ENCODE data around the gene COBLL1. TPM values are rescaled to one million over a fixed set of nuclear protein-coding genes. Genes with fewer than 3 reads are reported as not detected.

Gene COBLL1
- total and polyA plus RNA-seq, 9 donors, result 11.5 to 56.8 (median 38.4) TPM

DNA sequence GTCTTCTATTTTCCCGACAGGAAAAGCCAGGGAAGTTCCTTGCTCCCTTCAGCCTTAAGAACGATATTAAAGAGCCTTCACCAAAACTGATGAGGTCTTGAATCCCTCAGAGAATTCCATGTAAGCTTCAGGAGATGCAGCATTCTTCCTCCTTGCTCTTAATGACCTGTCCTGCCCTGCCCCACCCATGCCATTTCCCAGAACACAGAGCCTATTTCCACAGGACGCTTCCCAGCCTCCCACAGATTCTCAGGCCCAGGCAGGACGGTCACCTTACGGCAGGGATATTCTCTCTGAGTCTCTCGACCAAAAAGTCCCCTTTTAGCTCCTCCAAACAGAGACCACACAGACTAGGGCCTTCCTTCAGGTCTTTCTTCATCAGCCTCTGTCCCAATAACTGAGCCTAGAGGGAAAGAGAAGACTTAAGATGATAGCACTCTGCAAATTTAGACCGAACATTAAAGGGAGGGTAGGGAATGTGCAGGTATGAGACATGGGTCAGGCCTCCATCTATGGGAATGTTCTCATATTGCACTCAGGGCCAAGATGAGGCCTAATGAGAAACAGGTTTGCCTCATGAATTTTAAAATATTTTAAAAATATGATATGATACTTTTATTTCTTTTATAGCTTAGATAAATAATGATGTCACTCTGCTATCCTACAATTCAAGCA is 62.1 kb downstream of the COBLL1 start:
- H3K36me3 ChIP-seq, result no peaks in the 10 kb centered on the region
- no peak overlapping the region for H3K4me3 ChIP-seq
- no peaks in the 10 kb centered on the region for H3K9me3 ChIP-seq
- intact Hi-C loops (cut with DNase I), result loop anchor here in 1 of 4 donors (10.0 kb wide), 1 partner anchor 65 kb away; the partner anchor contains the start of gene COBLL1
- DNase-seq, result no peak
- H3K27me3 ChIP-seq, result no peaks in the 10 kb centered on the region
- TF ChIP-seq, protein P1, sequence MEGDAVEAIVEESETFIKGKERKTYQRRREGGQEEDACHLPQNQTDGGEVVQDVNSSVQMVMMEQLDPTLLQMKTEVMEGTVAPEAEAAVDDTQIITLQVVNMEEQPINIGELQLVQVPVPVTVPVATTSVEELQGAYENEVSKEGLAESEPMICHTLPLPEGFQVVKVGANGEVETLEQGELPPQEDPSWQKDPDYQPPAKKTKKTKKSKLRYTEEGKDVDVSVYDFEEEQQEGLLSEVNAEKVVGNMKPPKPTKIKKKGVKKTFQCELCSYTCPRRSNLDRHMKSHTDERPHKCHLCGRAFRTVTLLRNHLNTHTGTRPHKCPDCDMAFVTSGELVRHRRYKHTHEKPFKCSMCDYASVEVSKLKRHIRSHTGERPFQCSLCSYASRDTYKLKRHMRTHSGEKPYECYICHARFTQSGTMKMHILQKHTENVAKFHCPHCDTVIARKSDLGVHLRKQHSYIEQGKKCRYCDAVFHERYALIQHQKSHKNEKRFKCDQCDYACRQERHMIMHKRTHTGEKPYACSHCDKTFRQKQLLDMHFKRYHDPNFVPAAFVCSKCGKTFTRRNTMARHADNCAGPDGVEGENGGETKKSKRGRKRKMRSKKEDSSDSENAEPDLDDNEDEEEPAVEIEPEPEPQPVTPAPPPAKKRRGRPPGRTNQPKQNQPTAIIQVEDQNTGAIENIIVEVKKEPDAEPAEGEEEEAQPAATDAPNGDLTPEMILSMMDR (IDR thresholded peaks at IDR 0.05), result no peak
- TF ChIP-seq EP300 (IDR thresholded peaks at IDR 0.05) (no peak), POLR2A (IDR thresholded peaks at IDR 0.05) (no peak)
- no peak overlapping the region for H3K27ac ChIP-seq
- WGBS, 3 donors, result 73 to 86% (median 85%) methylated on average over 7 of the region's 7 CpGs
- peaks cover 7% of the 10 kb centered on the region for H3K4me1 ChIP-seq (ENCODE audit: insufficient read depth)

DNA sequence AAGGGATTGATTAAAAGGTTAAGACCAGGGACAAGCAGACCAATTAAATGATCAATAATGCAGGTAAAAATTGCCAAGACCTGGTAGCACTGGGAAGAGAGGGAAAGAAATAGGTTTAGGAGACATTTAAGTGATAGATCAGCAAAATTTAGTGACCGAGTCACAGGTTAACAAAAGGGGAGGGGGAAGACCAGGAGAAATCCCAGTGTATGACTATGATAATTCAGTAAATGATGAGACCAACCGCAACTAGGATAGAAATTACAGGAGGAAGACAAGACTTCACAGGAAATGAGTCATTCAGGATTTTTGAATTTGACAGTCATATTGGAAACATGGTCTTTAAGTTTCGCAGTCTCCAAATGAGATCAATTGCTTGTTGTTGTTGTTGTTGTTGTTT is 62.9 kb downstream of the COBLL1 start:
- Histone ChIP-seq H3K27me3 (no peaks in the 10 kb centered on the region), H3K4me1 (ENCODE audit: insufficient read depth) (peaks cover 7% of the 10 kb centered on the region), H3K36me3 (no peaks in the 10 kb centered on the region), H3K4me3 (no peak overlapping the region), H3K9me3 (no peaks in the 10 kb centered on the region), H3K27ac (no peak overlapping the region)
- WGBS, 3 donors, result 92 to 97% (median 96%) methylated on average over 3 of the region's 3 CpGs
- intact Hi-C loops (cut with DNase I), result no loop called here
- no peak for TF ChIP-seq POLR2A (IDR thresholded peaks at IDR 0.05)
- TF ChIP-seq EP300 (IDR thresholded peaks at IDR 0.05), result no peak
- TF ChIP-seq, protein P1 (IDR thresholded peaks at IDR 0.05), result no peak
- no peak for DNase-seq

DNA sequence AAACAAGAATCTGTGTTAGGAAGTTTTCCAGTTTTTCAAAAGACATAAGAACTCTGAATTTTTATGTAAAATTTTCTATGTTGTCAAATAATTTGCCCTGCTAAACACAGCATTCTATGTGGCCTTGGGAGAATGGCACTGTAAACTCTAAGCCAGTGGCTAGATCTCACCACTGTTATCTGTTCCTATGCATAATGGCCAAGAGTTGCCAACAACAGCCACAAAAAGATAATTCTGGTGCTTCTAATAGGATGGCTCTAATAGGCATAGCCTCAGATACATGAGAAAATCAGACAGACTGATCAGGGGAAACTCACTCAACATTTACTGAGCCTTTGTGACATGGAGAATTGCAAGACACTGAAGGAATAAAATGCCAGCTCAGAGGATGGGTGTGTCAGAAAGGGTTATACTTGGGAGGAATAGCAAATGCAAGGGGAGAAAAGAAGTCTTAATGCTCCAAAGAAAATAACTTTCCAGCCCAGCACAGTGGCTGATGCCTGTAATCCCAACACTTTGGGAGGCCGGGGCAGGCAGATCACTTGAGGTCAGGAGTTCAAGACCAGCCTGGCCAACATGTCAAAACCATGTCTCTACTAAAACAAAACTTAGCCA is 63.7 kb downstream of the COBLL1 start:
- no peak for DNase-seq
- Histone ChIP-seq H3K9me3 (no peaks in the 10 kb centered on the region), H3K4me1 (ENCODE audit: insufficient read depth) (peaks cover 7% of the 10 kb centered on the region), H3K27ac (no peak overlapping the region), H3K27me3 (no peaks in the 10 kb centered on the region), H3K36me3 (no peaks in the 10 kb centered on the region), H3K4me3 (no peak overlapping the region)
- TF ChIP-seq EP300 (IDR thresholded peaks at IDR 0.05) (no peak), POLR2A (IDR thresholded peaks at IDR 0.05) (no peak)
- TF ChIP-seq, protein P1 (IDR thresholded peaks at IDR 0.05), result no peak
- intact Hi-C loops (cut with DNase I), result no loop called here
- 66 to 91% (median 71%) methylated on average over 1 of the region's 1 CpG for WGBS, 3 donors

DNA sequence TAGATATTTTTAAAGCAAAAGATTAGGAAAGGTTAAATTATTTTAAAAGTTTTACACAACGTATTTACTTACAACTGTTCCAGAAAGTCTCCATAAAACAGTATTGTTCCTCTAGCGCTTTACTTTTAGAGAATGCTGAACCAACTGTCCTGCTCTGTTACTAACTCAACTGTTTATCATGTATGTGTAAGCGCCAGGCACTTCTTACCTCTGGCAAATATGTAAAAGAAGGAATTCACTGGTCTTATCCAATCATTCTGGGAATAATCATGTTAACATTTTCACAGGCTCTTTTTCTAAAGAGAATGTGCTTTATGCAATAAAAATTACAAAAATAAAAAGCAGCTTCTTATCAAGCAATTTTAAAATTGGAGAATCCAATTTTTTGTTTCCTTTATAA is 68.0 kb downstream of the COBLL1 start:
- Histone ChIP-seq H3K9me3 (no peaks in the 10 kb centered on the region), H3K27ac (no peak overlapping the region), H3K27me3 (no peaks in the 10 kb centered on the region), H3K36me3 (no peaks in the 10 kb centered on the region), H3K4me3 (no peak overlapping the region), H3K4me1 (ENCODE audit: insufficient read depth) (peaks cover 4% of the 10 kb centered on the region)
- DNase-seq, result no peak
- TF ChIP-seq, protein P1 (IDR thresholded peaks at IDR 0.05), result no peak
- WGBS, 3 donors, result 42 to 66% (median 56%) methylated on average over 3 of the region's 3 CpGs
- intact Hi-C loops (cut with DNase I), result no loop called here
